Medulla oblongata (tissue), 1 donor: ENCODE measurements around the gene MAPK11.

Source experiments
- DNase-seq: peaks from one replicate; pipeline ENCODE4 v3.0.0-alpha.2; 2015; ENCODE audit errors: extremely low spot score

MAPK11 gene

GRCh38 chr22:50294319-50294656 lies 24.1 kb upstream of the MAPK11 start:
- DNase-seq: no peak

- DNase-seq: peak; percentile 54
These were observed 23.5 kb upstream of the MAPK11 start for GRCh38 chr22:50293441-50294318.

GRCh38 chr22:50292643-50293440 lies 22.7 kb upstream of the MAPK11 start:
- DNase-seq: no peak

GRCh38 chr22:50289942-50290630 lies 19.9 kb upstream of the MAPK11 start:
- no peak for DNase-seq

GRCh38 chr22:50289151-50289941 lies 19.2 kb upstream of the MAPK11 start:
- DNase-seq: no peak

- no peak for DNase-seq
These were observed 17.6 kb upstream of the MAPK11 start for GRCh38 chr22:50287731-50288130.

- DNase-seq: no peak
These were observed 16.6 kb upstream of the MAPK11 start for GRCh38 chr22:50286701-50287318.

- no peak for DNase-seq
These were observed 16.1 kb upstream of the MAPK11 start for GRCh38 chr22:50286275-50286674.

- DNase-seq: no peak
These were observed 15.5 kb upstream of the MAPK11 start for GRCh38 chr22:50285568-50286229.

- no peak for DNase-seq
These were observed 14.3 kb upstream of the MAPK11 start for GRCh38 chr22:50284479-50284878.

GRCh38 chr22:50283821-50284220 lies 13.6 kb upstream of the MAPK11 start:
- no peak for DNase-seq

GRCh38 chr22:50282361-50283155 lies 12.4 kb upstream of the MAPK11 start:
- DNase-seq: no peak

GRCh38 chr22:50281957-50282356 lies 11.8 kb upstream of the MAPK11 start:
- DNase-seq: no peak

GRCh38 chr22:50281384-50281760 lies 11.2 kb upstream of the MAPK11 start:
- DNase-seq: no peak

GRCh38 chr22:50280708-50281383 lies 10.7 kb upstream of the MAPK11 start:
- no peak for DNase-seq

- no peak for DNase-seq
These were observed 10.0 kb upstream of the MAPK11 start for GRCh38 chr22:50280022-50280707.

- DNase-seq: no peak
These were observed 8.9 kb upstream of the MAPK11 start for GRCh38 chr22:50278956-50279619.

- no peak for DNase-seq
These were observed 8.3 kb upstream of the MAPK11 start for GRCh38 chr22:50278461-50278860.
